Liver (tissue), 9 donors: ENCODE data around the gene PTK7. TPM values are rescaled to one million over a fixed set of nuclear protein-coding genes. Genes with fewer than 3 reads are reported as not detected.

Experiments used
- DNase-seq: peaks from one replicate; pipeline ENCODE4 v3.0.0-alpha.2; 2017; ENCODE audit warnings: low spot score
- H3K27ac ChIP-seq, 2 donors: one replicate each; pipeline ENCODE4 v1.7.0; 2013; ENCODE audit warnings: inconsistent platforms in 2 of 2, low read length in 2 of 2, control low read depth in 1 of 2, low read depth in 1 of 2, mild to moderate bottlenecking in 1 of 2
- H3K27me3 ChIP-seq, 4 donors: one replicate each; pipeline versions ENCODE4 v1.6.1 to v1.7.0; 2013; ENCODE audit warnings: low read length in 3 of 4, inconsistent platforms in 1 of 4, mild to moderate bottlenecking in 1 of 4, moderate library complexity in 1 of 4; ENCODE audit not compliant: control insufficient read depth in 4 of 4, insufficient read depth in 4 of 4
- H3K36me3 ChIP-seq, 4 donors: one replicate each; pipeline versions ENCODE4 v1.6.1 to v1.7.0; 2013; ENCODE audit warnings: low read length in 3 of 4, mild to moderate bottlenecking in 3 of 4, low read depth in 1 of 4, moderate library complexity in 1 of 4; ENCODE audit not compliant: control insufficient read depth in 4 of 4, insufficient read depth in 3 of 4
- H3K4me1 ChIP-seq, 4 donors: one replicate each; pipeline versions ENCODE4 v1.6.1 to v1.7.0; 2013; ENCODE audit warnings: low read length in 3 of 4, mild to moderate bottlenecking in 3 of 4, moderate library complexity in 1 of 4; ENCODE audit not compliant: control insufficient read depth in 4 of 4, insufficient read depth in 4 of 4
- H3K4me3 ChIP-seq, 3 donors: one replicate each; pipeline versions ENCODE4 v1.6.1 to v1.7.0; 2013; ENCODE audit warnings: low read length in 3 of 3, control low read depth in 1 of 3, low read depth in 1 of 3, mild to moderate bottlenecking in 1 of 3
- H3K9ac ChIP-seq, 2 donors: one replicate each; pipeline ENCODE4 v1.7.0; 2013; ENCODE audit warnings: low read length in 2 of 2, mild to moderate bottlenecking in 2 of 2, moderate library complexity in 2 of 2, control low read depth in 1 of 2, low read depth in 1 of 2
- H3K9me3 ChIP-seq, 4 donors: one replicate each; pipeline versions ENCODE4 v1.6.1 to v1.7.0; 2013; ENCODE audit warnings: low read length in 3 of 4; ENCODE audit not compliant: control insufficient read depth in 4 of 4
- CTCF ChIP-seq: fragments of 150-350 bp; IDR thresholded peaks from 2 replicates; pipeline ENCODE4 v1.5.1; 2017; ENCODE audit warnings: improper control_type of control experiment, low read depth, low read length; ENCODE audit not compliant: missing input control
- EGR1 ChIP-seq, 2 donors: IDR thresholded peaks; 2 replicates each; pipeline ENCODE4 v1.6.1; 2016 to 2018; ENCODE audit warnings: antibody characterized with exemption in 2 of 2, low read depth in 2 of 2
- FOXA1 ChIP-seq: IDR thresholded peaks from 2 replicates; pipeline ENCODE4 v1.6.1; 2016; ENCODE audit warnings: antibody characterized with exemption
- FOXA2 ChIP-seq: IDR thresholded peaks from 2 replicates; pipeline ENCODE4 v1.6.1; 2016; ENCODE audit warnings: antibody characterized with exemption
- HNF4A ChIP-seq, 2 donors: conservative IDR thresholded peaks; 2 replicates each; pipeline ENCODE4 v1.6.1; 2016; ENCODE audit warnings: antibody characterized with exemption in 2 of 2, mild to moderate bottlenecking in 2 of 2
- HNF4G ChIP-seq: IDR thresholded peaks from 2 replicates; pipeline ENCODE4 v1.6.1; 2016; ENCODE audit warnings: antibody characterized with exemption
- JUND ChIP-seq, 2 donors: IDR thresholded peaks; 2 replicates each; pipeline ENCODE4 v1.6.1; 2016; ENCODE audit warnings: antibody characterized with exemption in 2 of 2
- NR2F2 ChIP-seq: IDR thresholded peaks from 2 replicates; pipeline ENCODE4 v1.6.1; 2016; ENCODE audit warnings: antibody characterized with exemption
- RAD21 ChIP-seq, 2 donors: IDR thresholded peaks; 2 replicates each; pipeline ENCODE4 v1.6.1; 2016; ENCODE audit warnings: antibody characterized with exemption in 2 of 2, mild to moderate bottlenecking in 2 of 2
- REST ChIP-seq: IDR thresholded peaks from 2 replicates; pipeline ENCODE4 v1.6.1; 2016; ENCODE audit warnings: antibody characterized with exemption, mild to moderate bottlenecking
- RXRA ChIP-seq, 2 donors: IDR thresholded peaks; 2 replicates each; pipeline ENCODE4 v1.6.1; 2017 to 2018; ENCODE audit warnings: antibody characterized with exemption in 2 of 2, mild to moderate bottlenecking in 1 of 2
- YY1 ChIP-seq: IDR thresholded peaks from 2 replicates; pipeline ENCODE4 v1.6.1; 2016; ENCODE audit warnings: antibody characterized with exemption, mild to moderate bottlenecking
- ZBTB33 ChIP-seq: IDR thresholded peaks from 2 replicates; pipeline ENCODE4 v1.6.1; 2016; ENCODE audit warnings: antibody characterized with exemption
- WGBS: extraction: QIAGEN DNeasy Blood & Tissue Kit; methylation state at CpG from one replicate; pipeline ENCODE4 v1.1.7; 2013; 5-methylcytosine and 5-hydroxymethylcytosine counted together
- polyA plus RNA-seq, 2 donors: library from polyadenylated mRNA; stranded (reverse) in 1 of 2; unstranded in 1 of 2; fragments of 200-250 nt in 1 of 2; fragments of >200 nt in 1 of 2; fragmentation: Nextera tagmentation in 1 of 2; extraction: Ambion mirVana in 1 of 2; gene quantifications; one replicate each; pipeline versions ENCODE4 v1.2.1 to v1.2.3, GENCODE V29; 2013 to 2015
- total RNA-seq, 2 donors: library from RNA; depleted of rRNA; stranded (reverse); fragments of >200 nt; gene quantifications; one replicate each; pipeline ENCODE4 v1.2.3, GENCODE V29; 2014
- donor health status: healthy.
- donor health status: healthy.
- donor health status: healthy.
- donor health status: healthy.
- donor health status: healthy.

Gene PTK7
- total and polyA plus RNA-seq, 4 donors, result 0.67 to 10.5 (median 1.3) TPM

GRCh38 chr6:43076464-43077332, 584 bp downstream of the PTK7 start:
- Histone ChIP-seq H3K36me3 (peaks cover 4 to 29% (median 22%) of the 10 kb centered on the region in 4 donors), H3K27ac (no peak overlapping the region), H3K4me1 (peaks cover 4 to 16% (median 7%) of the 10 kb centered on the region in 4 donors), H3K9me3 (no peaks in the 10 kb centered on the region), H3K9ac (no peak overlapping the region), H3K27me3 (no peaks in the 10 kb centered on the region), H3K4me3 (peak overlapping the region in 2 of 3 donors; percentile 39 to 51)
- 28% methylated on average over 72 of the region's 72 CpGs for WGBS
- DNase-seq, result no peak
- TF ChIP-seq HNF4A (conservative IDR thresholded peaks at IDR 0.05) (no peak), CTCF (no peak), RXRA (IDR thresholded peaks at IDR 0.05) (no peak), FOXA1 (no peak), NR2F2 (no peak)

- peaks cover 4 to 22% (median 15%) of the 10 kb centered on the region in 4 donors for H3K36me3 ChIP-seq
- WGBS, result 66% methylated on average over 8 of the region's 8 CpGs
- no peak overlapping the region for H3K27ac ChIP-seq
- TF ChIP-seq HNF4A (conservative IDR thresholded peaks at IDR 0.05) (no peak), JUND (IDR thresholded peaks at IDR 0.05) (no peak), ZBTB33 (no peak), RAD21 (IDR thresholded peaks at IDR 0.05) (no peak), FOXA2 (no peak), FOXA1 (no peak), HNF4G (no peak), CTCF (no peak), REST (no peak), EGR1 (IDR thresholded peaks at IDR 0.05; ENCODE audit: low read depth in 2 of 2) (no peak), YY1 (no peak)
- H3K4me1 ChIP-seq, result peaks cover 4 to 16% (median 7%) of the 10 kb centered on the region in 4 donors
- no peak for DNase-seq
- no peak overlapping the region for H3K9ac ChIP-seq
- H3K9me3 ChIP-seq, result no peaks in the 10 kb centered on the region
- H3K4me3 ChIP-seq, result peak overlapping the region in 1 of 3 donors; percentile 51
- H3K27me3 ChIP-seq, result no peaks in the 10 kb centered on the region
Observed at GRCh38 chr6:43077333-43077809, 1.3 kb downstream of the PTK7 start.
